A549 (cell line): Measurements from ENCODE around the gene SPRR1B. TPM values are rescaled to one million over a fixed set of nuclear protein-coding genes. Genes with fewer than 3 reads are reported as not detected.

Experiments used
- ATAC-seq, 2 experiments: fragments of 200-7000 bp in 1 of 2; fragments of >200 bp in 1 of 2; cut with Nextera tagmentation in 1 of 2; cut with Tn5 transposase in 1 of 2; 3 replicates each; pipeline versions ENCODE4 v1.8.0 to v1.9.1; 2018 to 2020; ENCODE audit warnings: mild to moderate bottlenecking in 1 of 2, moderate library complexity in 1 of 2
- CTCF ChIA-PET: fragments of 300-600 bp; sonication (Branson Sonifier 250); formaldehyde crosslinking; extraction: SDS; loops from one replicate; lab custom pipeline; 2021; ENCODE audit warnings: antibody characterized with exemption, inconsistent platforms; lab: Yijun Ruan, JAX
- POLR2A ChIA-PET: fragments of 350-600 bp; formaldehyde crosslinking; extraction: SDS; loops from one replicate; lab custom pipeline; 2021; ENCODE audit warnings: antibody characterized with exemption, inconsistent platforms; lab: Yijun Ruan, JAX
- DNase-seq, 2 experiments: peaks; one replicate each; pipeline versions ENCODE4 v3.0.0 to v3.0.0-alpha.2; 2011 to 2016; ENCODE audit warnings: low read depth in 1 of 2, low spot score in 1 of 2
- FAIRE-seq: peaks from 2 replicates; lab custom pipeline; 2011; peaks lifted over from hg19 to GRCh38; lab: Jason Lieb, UNC
- H3K27ac ChIP-seq, 2 experiments: fragments of >200 bp; sonication (Bioruptor Twin); formaldehyde crosslinking; 3 replicates each; pipeline ENCODE4 v1.5.1; 2016 to 2017
- H3K4me1 ChIP-seq: fragments of >200 bp; sonication (Bioruptor Twin); formaldehyde crosslinking; 3 replicates; pipeline ENCODE4 v1.6.1; 2016
- H3K4me2 ChIP-seq: fragments of >200 bp; sonication (Bioruptor Twin); formaldehyde crosslinking; 3 replicates; pipeline ENCODE4 v1.6.1; 2016
- H3K4me3 ChIP-seq: fragments of >200 bp; sonication (Bioruptor Twin); formaldehyde crosslinking; 3 replicates; pipeline ENCODE4 v1.5.1; 2016
- H3K9me3 ChIP-seq: fragments of >200 bp; sonication (Bioruptor Twin); formaldehyde crosslinking; 3 replicates; pipeline ENCODE4 v1.6.1; 2016
- BHLHE40 ChIP-seq: IDR thresholded peaks from 2 replicates; pipeline ENCODE4 v1.6.1; 2012; ENCODE audit warnings: low read depth, low read length, inconsistent platforms
- CHD2 ChIP-seq: fragments of 150-350 bp; IDR thresholded peaks from 2 replicates; pipeline ENCODE4 v1.6.1; 2014; ENCODE audit warnings: low read length; ENCODE audit not compliant: partially characterized antibody
- EP300 ChIP-seq, 2 experiments: fragments of >200 bp; sonication (Bioruptor Twin); formaldehyde crosslinking; IDR thresholded peaks; 2 replicates in 1 of 2; 3 replicates in 1 of 2; pipeline ENCODE4 v1.6.1; 2016 to 2017
- FOSL2 ChIP-seq, 2 experiments: fragments of 450-650 bp in 1 of 2; fragments of >200 bp in 1 of 2; sonication (Bioruptor Twin) in 1 of 2; formaldehyde crosslinking; IDR thresholded peaks; 2 replicates each; pipeline versions ENCODE4 v1.5.0 to v1.6.1; 2016 to 2020; ENCODE audit warnings: mild to moderate bottlenecking in 1 of 2, moderate library complexity in 1 of 2
- JUN ChIP-seq, 2 experiments: fragments of >200 bp; sonication (Bioruptor Twin); formaldehyde crosslinking; IDR thresholded peaks; 2 replicates in 1 of 2; 3 replicates in 1 of 2; pipeline ENCODE4 v1.6.1; 2016 to 2017
- KDM1A ChIP-seq: fragments of 200-600 bp; sonication (generic); IDR thresholded peaks from 2 replicates; pipeline ENCODE4 v1.6.1; 2016; ENCODE audit warnings: low read depth, mild to moderate bottlenecking
- MAFK ChIP-seq: fragments of 450-650 bp; IDR thresholded peaks from 2 replicates; pipeline ENCODE4 v1.6.1; 2014; ENCODE audit not compliant: partially characterized antibody
- NPAS2 ChIP-seq: fragments of 250-450 bp; sonication (Bioruptor Pico); IDR thresholded peaks from 2 replicates; pipeline ENCODE4 v1.8.0; 2022; ENCODE audit warnings: mild to moderate bottlenecking, moderate library complexity, borderline replicate concordance
- PHF8 ChIP-seq: fragments of 200-600 bp; sonication (generic); IDR thresholded peaks from 2 replicates; pipeline ENCODE4 v1.6.1; 2016; ENCODE audit warnings: low read depth, mild to moderate bottlenecking, antibody characterized with exemption, moderate library complexity, borderline replicate concordance
- POLR2AphosphoS2 ChIP-seq: conservative IDR thresholded peaks from 2 replicates; pipeline ENCODE4 v1.6.1; 2012; ENCODE audit warnings: low read length, improper control_type of control experiment, inconsistent platforms
- RAD21 ChIP-seq, 2 experiments: fragments of >200 bp in 1 of 2; sonication (Bioruptor Twin) in 1 of 2; formaldehyde crosslinking in 1 of 2; IDR thresholded peaks in 1 of 2; conservative IDR thresholded peaks in 1 of 2; 2 replicates in 1 of 2; 3 replicates in 1 of 2; pipeline ENCODE4 v1.6.1; 2012 to 2018; ENCODE audit warnings: inconsistent platforms in 1 of 2
- RNF2 ChIP-seq: fragments of 200-600 bp; sonication (generic); IDR thresholded peaks from 2 replicates; pipeline ENCODE4 v1.6.1; 2016; ENCODE audit warnings: low read depth, mild to moderate bottlenecking, antibody characterized with exemption, moderate library complexity, borderline replicate concordance
- SMC3 ChIP-seq: fragments of >200 bp; sonication (Bioruptor Twin); formaldehyde crosslinking; IDR thresholded peaks from 3 replicates; pipeline ENCODE4 v1.6.1; 2018; ENCODE audit warnings: inconsistent platforms
- TFCP2L1 ChIP-seq: fragments of 250-450 bp; sonication (Bioruptor Pico); IDR thresholded peaks from 2 replicates; pipeline ENCODE4 v1.5.0; 2021; ENCODE audit warnings: mild to moderate bottlenecking
- ZC3H11A ChIP-seq: fragments of 450-650 bp; IDR thresholded peaks from 2 replicates; pipeline ENCODE4 v1.6.1; 2014; ENCODE audit warnings: antibody characterized with exemption, mild to moderate bottlenecking
- ZNF302 ChIP-seq: fragments of 250-450 bp; sonication (Bioruptor Pico); IDR thresholded peaks from 2 replicates; pipeline ENCODE4 v1.9.0; 2021; ENCODE audit warnings: inconsistent platforms, mild to moderate bottlenecking, moderate library complexity
- WGBS: methylation state at CpG from one replicate; pipeline ENCODE4 v1.1.6; 2017; ENCODE audit errors: missing lambda C conversion rate; 5-methylcytosine and 5-hydroxymethylcytosine counted together
- polyA plus RNA-seq, 4 experiments: library from polyadenylated mRNA; depleted of rRNA in 3 of 4; stranded (reverse); fragments of >200 nt; fragmentation: RNase III in 1 of 4; extraction: RNeasy Plus Mini Kit Qiagen cat#74134 plus additional on column Dnase treatment in 1 of 4; gene quantifications; 2 replicates in 3 of 4; 3 replicates in 1 of 4; pipeline ENCODE4 v1.2.3, GENCODE V29; 2011 to 2017
- TF ChIP-seq, protein P1 (sequence below): fragments of 250-450 bp; sonication (Bioruptor Pico); IDR thresholded peaks from 2 replicates; pipeline ENCODE4 v1.5.0; 2020; ENCODE audit warnings: low read depth, mild to moderate bottlenecking, moderate library complexity
- TF ChIP-seq, protein P2 (sequence below): fragments of 450-650 bp; IDR thresholded peaks from 2 replicates; pipeline ENCODE4 v1.6.1; 2014; ENCODE audit warnings: antibody characterized with exemption
- TF ChIP-seq, protein P3 (sequence below): IDR thresholded peaks from 2 replicates; pipeline ENCODE4 v1.6.1; 2012
- TF ChIP-seq, protein P4 (sequence below): fragments of >200 bp; sonication (Bioruptor Twin); formaldehyde crosslinking; IDR thresholded peaks from 3 replicates; pipeline ENCODE4 v1.5.1; 2016
- TF ChIP-seq, protein P5 (sequence below): fragments of 250-450 bp; sonication (Bioruptor Pico); IDR thresholded peaks from 2 replicates; pipeline ENCODE4 v1.5.0; 2021; ENCODE audit warnings: mild to moderate bottlenecking, moderate library complexity, borderline replicate concordance

Gene SPRR1B
- polyA plus RNA-seq, 2 of the 4 experiments (the other 2 are of a cell fraction), result not detected

DNA sequence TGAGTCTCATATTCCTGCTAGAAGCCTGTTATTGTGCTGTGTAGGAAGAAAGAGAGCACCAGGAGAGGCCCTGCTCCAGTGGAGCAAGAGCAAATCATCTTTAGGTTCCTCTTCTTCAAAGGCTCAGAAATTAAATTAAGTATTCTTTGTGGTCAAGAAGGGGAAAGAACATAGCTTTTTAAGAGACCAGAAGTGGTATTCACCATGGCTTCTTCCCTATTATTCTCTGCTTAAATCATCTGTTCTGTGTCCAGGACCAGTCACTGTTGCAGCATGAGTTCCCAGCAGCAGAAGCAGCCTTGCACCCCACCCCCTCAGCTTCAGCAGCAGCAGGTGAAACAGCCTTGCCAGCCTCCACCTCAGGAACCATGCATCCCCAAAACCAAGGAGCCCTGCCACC, 1.1 kb downstream of the SPRR1B start:
- no peaks in the 10 kb centered on the region for H3K4me1 ChIP-seq
- no peak overlapping the region for H3K4me2 ChIP-seq
- DNase-seq (no peak), ATAC-seq (no peak), FAIRE-seq (no peak)
- no peaks in the 10 kb centered on the region for H3K9me3 ChIP-seq
- no peak overlapping the region for H3K27ac ChIP-seq
- TF ChIP-seq, protein P1, sequence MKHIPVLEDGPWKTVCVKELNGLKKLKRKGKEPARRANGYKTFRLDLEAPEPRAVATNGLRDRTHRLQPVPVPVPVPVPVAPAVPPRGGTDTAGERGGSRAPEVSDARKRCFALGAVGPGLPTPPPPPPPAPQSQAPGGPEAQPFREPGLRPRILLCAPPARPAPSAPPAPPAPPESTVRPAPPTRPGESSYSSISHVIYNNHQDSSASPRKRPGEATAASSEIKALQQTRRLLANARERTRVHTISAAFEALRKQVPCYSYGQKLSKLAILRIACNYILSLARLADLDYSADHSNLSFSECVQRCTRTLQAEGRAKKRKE, result no peak
- TF ChIP-seq, protein P2, sequence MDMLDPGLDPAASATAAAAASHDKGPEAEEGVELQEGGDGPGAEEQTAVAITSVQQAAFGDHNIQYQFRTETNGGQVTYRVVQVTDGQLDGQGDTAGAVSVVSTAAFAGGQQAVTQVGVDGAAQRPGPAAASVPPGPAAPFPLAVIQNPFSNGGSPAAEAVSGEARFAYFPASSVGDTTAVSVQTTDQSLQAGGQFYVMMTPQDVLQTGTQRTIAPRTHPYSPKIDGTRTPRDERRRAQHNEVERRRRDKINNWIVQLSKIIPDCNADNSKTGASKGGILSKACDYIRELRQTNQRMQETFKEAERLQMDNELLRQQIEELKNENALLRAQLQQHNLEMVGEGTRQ, result no peak
- no peak for TF ChIP-seq MAFK
- no peak for TF ChIP-seq TFCP2L1 (CRISPR knock-in tag)
- no peak for TF ChIP-seq NPAS2 (CRISPR knock-in tag)
- no peak overlapping the region for H3K4me3 ChIP-seq
- ChIA-PET CTCF (interaction anchor here (0.7 to 2.0 kb wide), 6 partner anchors 8 to 195 kb away, joined by 3 to 11 read pairs (median 4); no protein-coding TSS in a partner anchor), POLR2A (no interaction called here)

DNA sequence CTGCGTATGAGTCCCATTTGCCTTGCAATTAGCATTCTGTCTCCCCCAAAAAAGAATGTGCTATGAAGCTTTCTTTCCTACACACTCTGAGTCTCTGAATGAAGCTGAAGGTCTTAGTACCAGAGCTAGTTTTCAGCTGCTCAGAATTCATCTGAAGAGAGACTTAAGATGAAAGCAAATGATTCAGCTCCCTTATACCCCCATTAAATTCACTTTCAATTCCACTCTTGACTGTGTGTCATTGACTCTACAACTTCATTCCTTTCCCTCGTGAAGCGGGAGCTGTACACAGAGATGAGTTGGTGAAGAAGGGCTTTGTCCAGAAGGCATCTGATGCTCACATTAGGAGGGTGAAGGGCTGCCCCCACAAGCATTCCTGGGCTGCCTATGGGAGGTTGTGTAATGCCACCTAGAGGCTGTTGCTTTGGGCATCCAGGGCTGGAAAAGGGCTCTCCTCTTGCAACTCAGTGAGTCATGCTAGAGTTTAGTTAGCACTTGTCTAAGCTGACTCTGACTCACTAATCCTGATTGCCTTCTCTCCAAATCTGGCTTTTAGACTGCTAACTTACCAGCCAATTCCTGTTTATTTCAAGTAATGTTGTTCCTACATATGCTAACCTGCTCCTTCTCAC, 1.8 kb downstream of the SPRR1B start:
- CTCF ChIA-PET, result interaction anchor here (0.7 to 2.0 kb wide), 7 partner anchors 9 to 195 kb away, joined by 3 to 11 read pairs (median 4); partner anchors contain the start of gene SPRR2A

DNA sequence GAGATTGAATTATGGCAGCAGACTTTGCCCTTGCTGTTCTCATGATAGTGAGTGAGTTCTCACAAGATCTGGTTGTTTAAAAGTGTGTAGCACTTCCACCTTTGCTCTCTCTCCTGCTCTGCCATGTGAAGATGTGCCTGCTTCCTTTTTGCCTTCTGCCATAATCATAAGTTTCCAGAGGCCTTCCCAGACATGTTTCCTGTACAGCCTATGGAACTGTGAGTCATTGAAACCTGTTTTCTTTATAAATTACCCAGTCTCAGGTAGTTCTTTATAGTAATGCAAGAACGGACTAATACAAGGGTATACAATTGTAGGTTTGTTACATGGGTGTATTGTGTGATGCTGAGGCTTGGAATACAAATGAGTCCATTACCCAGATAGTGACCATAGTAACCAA, 4.2 kb downstream of the SPRR1B start:
- DNase-seq (no peak), ATAC-seq (no peak), FAIRE-seq (no peak)
- no peak overlapping the region for H3K4me2 ChIP-seq
- no peak overlapping the region for H3K27ac ChIP-seq
- H3K4me3 ChIP-seq, result no peak overlapping the region
- H3K4me1 ChIP-seq, result no peaks in the 10 kb centered on the region
- POLR2A ChIA-PET, result no interaction called here
- TF ChIP-seq JUN (IDR thresholded peaks at IDR 0.05) (no peak), TFCP2L1 (CRISPR knock-in tag) (no peak), RNF2 (no peak), PHF8 (no peak), CHD2 (no peak), POLR2AphosphoS2 (no peak), SMC3 (no peak), ZNF302 (no peak), EP300 (IDR thresholded peaks at IDR 0.05) (no peak), KDM1A (no peak), ZC3H11A (no peak), BHLHE40 (no peak)
- TF ChIP-seq, protein P3, sequence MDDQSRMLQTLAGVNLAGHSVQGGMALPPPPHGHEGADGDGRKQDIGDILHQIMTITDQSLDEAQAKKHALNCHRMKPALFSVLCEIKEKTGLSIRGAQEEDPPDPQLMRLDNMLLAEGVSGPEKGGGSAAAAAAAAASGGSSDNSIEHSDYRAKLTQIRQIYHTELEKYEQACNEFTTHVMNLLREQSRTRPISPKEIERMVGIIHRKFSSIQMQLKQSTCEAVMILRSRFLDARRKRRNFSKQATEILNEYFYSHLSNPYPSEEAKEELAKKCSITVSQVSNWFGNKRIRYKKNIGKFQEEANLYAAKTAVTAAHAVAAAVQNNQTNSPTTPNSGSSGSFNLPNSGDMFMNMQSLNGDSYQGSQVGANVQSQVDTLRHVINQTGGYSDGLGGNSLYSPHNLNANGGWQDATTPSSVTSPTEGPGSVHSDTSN, result no peak
- TF ChIP-seq, protein P4, sequence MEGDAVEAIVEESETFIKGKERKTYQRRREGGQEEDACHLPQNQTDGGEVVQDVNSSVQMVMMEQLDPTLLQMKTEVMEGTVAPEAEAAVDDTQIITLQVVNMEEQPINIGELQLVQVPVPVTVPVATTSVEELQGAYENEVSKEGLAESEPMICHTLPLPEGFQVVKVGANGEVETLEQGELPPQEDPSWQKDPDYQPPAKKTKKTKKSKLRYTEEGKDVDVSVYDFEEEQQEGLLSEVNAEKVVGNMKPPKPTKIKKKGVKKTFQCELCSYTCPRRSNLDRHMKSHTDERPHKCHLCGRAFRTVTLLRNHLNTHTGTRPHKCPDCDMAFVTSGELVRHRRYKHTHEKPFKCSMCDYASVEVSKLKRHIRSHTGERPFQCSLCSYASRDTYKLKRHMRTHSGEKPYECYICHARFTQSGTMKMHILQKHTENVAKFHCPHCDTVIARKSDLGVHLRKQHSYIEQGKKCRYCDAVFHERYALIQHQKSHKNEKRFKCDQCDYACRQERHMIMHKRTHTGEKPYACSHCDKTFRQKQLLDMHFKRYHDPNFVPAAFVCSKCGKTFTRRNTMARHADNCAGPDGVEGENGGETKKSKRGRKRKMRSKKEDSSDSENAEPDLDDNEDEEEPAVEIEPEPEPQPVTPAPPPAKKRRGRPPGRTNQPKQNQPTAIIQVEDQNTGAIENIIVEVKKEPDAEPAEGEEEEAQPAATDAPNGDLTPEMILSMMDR, result no peak
- WGBS, result 0% methylated on average over 1 of the region's 1 CpG
- CTCF ChIA-PET, result no interaction called here
- no peaks in the 10 kb centered on the region for H3K9me3 ChIP-seq

More for the DNA sequence above, 1.8 kb downstream of the SPRR1B start:
- ATAC-seq (peak; percentile 97 to 99), FAIRE-seq (no peak), DNase-seq (peak; percentile 23 to 44)
- TF ChIP-seq, protein P4, result peak; percentile 21; the same call in 2 of the 3 replicates
- TF ChIP-seq, protein P5, sequence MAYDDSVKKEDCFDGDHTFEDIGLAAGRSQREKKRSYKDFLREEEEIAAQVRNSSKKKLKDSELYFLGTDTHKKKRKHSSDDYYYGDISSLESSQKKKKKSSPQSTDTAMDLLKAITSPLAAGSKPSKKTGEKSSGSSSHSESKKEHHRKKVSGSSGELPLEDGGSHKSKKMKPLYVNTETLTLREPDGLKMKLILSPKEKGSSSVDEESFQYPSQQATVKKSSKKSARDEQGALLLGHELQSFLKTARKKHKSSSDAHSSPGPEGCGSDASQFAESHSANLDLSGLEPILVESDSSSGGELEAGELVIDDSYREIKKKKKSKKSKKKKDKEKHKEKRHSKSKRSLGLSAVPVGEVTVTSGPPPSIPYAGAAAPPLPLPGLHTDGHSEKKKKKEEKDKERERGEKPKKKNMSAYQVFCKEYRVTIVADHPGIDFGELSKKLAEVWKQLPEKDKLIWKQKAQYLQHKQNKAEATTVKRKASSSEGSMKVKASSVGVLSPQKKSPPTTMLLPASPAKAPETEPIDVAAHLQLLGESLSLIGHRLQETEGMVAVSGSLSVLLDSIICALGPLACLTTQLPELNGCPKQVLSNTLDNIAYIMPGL (CRISPR knock-in tag), result no peak
- TF ChIP-seq SMC3, result no peak
- TF ChIP-seq RAD21 (conservative IDR thresholded peaks at IDR 0.05 in 1 of 2, IDR thresholded peaks at IDR 0.05 in 1 of 2), result peak; percentile 26 to 36; a peak in 2 of 5 replicates
- no peak for TF ChIP-seq FOSL2 (IDR thresholded peaks at IDR 0.05)
- TF ChIP-seq FOSL2 (CRISPR knock-in tag; IDR thresholded peaks at IDR 0.05), result peak; percentile 53; the same call in 1 of the 2 replicates
- H3K27ac ChIP-seq, result no peak overlapping the region
- H3K4me3 ChIP-seq, result no peak overlapping the region
- no peaks in the 10 kb centered on the region for H3K4me1 ChIP-seq
- H3K4me2 ChIP-seq, result no peak overlapping the region
- no peaks in the 10 kb centered on the region for H3K9me3 ChIP-seq
- POLR2A ChIA-PET, result no interaction called here
- WGBS, result 21% methylated on average over 3 of the region's 3 CpGs
